Colonic mucosa (tissue), 2 donors: ENCODE measurements around the gene KIAA1191. TPM values are rescaled to one million over a fixed set of nuclear protein-coding genes. Genes with fewer than 3 reads are reported as not detected.

Source experiments
- microRNA-seq: library from miRNA; unstranded; fragments of <30 nt; microRNA quantifications from one replicate; pipeline ENCODE4, GENCODE V29; 2019
- total RNA-seq, 2 donors: library from RNA; stranded (reverse); fragmentation: NEBNext Ultra II Directional in 1 of 2; extraction: Animal tissue kit (Norgen Biotek cat#: 25700) in 1 of 2; gene quantifications; one replicate each; pipeline ENCODE4 v1.2.1, GENCODE V29; 2021
- donor health status: DM: no; HTN: no; CAD: no.
- donor health status: DM: no; HTN: no; CAD: no.

KIAA1191 gene
- total RNA-seq, 2 donors from 2014 or later: 57.4 to 89.1 TPM

Small RNAs within 50 kb of the gene (microRNA-seq; reads per million reads assigned to microRNA genes)
- 2.8 reads per million for gene MIR1271

Other genes starting within 250 kb of the KIAA1191 start
- 10 to 100 TPM; 23.9 to 24.4 TPM for gene SIMC1, start 123.3 kb downstream of the KIAA1191 start, total RNA-seq
- gene ARL10, start 3.7 kb upstream of the KIAA1191 start, total RNA-seq: 1 to 10 TPM; 1.3 to 2.8 TPM
- 10 to 100 TPM; 17.1 to 45.7 TPM for gene NOP16, start 26.8 kb upstream of the KIAA1191 start, total RNA-seq
- gene HIGD2A, start 27.0 kb upstream of the KIAA1191 start, total RNA-seq: 100 to 1,000 TPM; 173 to 227 TPM
- 100 to 1,000 TPM; 181 to 263 TPM for gene CLTB, start 54.8 kb upstream of the KIAA1191 start, total RNA-seq
- 10 to 100 TPM; 36.0 to 37.0 TPM for gene FAF2, start 86.6 kb upstream of the KIAA1191 start, total RNA-seq
- 10 to 100 TPM; 58.2 to 67.5 TPM for gene RNF44, start 175.6 kb upstream of the KIAA1191 start, total RNA-seq
- 10 to 100 TPM; 42.8 to 60.2 TPM for gene CDHR2, start 187.6 kb upstream of the KIAA1191 start, total RNA-seq
- 1 to 10 TPM; 2.1 to 3.1 TPM for gene GPRIN1, start 248.4 kb upstream of the KIAA1191 start, total RNA-seq